GM19238 (cell line): Measurements from ENCODE around the gene ZFR.

ENCODE experiments used
- DNase-seq: peaks from one replicate; pipeline ENCODE4 v3.0.0; 2011; ENCODE audit warnings: low spot score; ENCODE audit not compliant: insufficient read length

The ZFR gene

DNA sequence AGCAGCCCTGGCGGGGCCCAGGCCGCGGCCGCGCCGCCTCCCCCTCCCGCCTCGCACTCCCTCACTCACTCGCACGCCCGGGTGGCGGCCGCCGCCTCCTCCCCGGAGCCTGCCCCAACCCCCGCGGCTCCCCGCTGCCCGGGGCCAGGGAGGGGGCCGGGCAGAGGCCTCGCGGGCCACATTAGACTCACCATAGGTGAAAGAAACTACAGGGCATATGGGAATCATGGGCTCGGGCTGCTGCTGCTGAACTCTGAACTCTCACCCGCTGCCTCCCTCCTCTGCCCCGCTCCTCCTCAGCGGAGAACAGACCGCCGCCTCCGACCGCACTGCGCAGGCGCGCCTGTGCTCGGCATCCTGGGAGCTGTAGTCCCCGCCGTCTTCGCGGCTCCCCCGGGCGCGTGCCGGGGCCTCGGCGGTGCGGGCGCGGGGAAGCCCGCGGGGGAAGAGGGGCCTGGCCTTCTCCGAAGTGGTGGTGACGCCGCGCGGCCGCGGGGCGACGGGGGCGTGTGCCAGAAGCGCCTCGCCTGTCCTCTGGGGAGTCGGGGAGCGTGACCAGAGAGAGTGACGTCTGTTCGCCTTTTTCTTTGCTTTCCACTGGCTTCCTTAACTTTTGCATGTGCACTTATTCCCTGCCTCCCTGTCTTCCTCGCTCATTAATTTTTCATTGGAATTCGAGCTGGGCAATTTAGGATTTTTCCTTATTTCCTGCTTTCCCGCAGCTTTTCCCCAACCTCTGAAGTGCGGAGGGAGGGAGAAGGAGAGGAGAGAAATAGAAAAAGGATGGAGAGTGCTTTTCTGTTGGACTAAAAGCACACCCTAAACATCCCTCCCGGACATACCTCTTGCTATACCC lies at the start of gene ZFR:
Gene ZFR (minus strand): TSS at position 310 of the 856 bp plus-strand sequence. CDS start 82 bp downstream, at position 228.
- peak; percentile 94 for DNase-seq

DNA sequence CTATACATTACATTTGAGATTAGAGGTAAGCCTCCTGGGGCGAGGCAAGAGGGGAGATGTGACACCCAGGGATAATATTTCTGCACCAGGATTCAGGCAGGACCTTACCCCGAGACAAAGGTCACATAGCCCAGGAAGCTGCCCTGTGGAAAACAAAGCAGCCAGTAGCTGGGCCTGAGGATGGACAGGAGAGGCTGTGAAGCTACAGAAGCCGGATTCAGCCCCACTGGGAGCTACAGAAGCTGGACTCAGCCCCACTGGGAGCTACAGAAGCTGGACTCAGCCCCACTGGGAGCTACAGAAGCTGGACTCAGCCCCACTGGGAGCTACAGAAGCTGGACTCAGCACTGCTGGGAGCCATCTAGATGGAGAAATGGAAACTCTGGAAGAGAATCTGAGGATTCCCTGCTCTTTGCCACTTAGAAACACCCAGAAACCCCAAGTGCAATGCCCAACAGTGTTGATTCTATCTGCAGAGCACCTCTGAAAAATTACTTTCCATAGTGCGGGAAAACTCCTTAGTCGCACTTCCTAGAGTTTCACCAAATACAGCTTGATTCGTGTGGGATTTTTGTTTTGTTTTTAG lies 46.5 kb upstream of the ZFR start:
- DNase-seq = no peak

DNA sequence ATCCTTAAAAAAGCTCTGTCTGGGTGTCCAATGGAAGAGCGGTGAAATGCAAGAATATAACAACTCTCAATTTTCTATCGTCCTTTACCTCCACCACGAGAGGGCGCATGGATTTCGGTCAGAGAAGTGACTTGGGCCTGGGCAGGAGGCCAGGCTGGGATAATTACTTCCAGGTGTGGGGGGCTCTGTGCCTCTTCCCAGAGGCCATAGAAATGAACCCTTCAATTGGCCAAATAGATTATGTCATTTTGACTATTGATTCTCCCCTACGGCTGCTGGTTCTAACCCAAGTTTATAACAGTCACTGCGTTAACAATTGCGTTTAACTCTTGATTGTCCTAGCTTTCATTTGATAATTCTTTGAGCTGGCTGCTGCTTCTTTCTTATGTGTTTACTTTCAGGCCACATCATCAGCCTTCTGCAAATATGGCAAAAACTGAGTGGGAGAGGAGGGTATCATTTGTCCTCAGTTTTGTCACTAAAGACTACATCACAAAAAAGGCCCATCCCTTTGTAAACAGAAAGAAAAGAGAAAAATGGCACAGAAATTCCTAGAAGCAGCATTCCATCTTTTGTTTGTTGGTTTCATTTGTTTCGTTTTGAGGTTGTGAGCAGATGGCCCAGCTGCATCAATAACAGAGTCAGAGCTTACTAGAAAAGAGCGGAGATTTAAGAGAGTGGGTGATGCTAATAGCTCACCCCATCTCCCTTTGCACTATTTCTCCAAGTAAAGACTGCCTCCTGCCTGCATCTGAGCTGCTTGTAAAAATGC lies 45.4 kb upstream of the ZFR start:
- peak; percentile 44 for DNase-seq

DNA sequence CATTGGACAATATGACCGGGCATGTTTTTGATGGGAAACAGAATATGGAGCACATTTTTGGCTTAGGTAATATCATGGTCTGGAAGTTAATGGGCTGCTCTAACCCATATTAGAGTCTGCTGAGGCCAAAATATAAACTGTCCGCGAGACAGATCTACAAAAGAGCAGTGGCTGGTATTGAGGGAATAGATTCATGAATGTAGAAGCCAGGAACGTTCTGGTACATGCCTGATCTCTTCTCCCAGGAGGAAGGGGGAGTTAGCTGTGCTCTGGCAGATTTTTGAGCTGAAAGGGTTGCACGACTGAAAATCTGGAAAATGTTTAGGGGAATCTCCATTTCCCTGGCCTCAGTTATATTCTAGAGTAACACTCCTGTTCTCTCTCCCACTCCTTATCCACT lies 42.9 kb upstream of the ZFR start:
- no peak for DNase-seq

DNA sequence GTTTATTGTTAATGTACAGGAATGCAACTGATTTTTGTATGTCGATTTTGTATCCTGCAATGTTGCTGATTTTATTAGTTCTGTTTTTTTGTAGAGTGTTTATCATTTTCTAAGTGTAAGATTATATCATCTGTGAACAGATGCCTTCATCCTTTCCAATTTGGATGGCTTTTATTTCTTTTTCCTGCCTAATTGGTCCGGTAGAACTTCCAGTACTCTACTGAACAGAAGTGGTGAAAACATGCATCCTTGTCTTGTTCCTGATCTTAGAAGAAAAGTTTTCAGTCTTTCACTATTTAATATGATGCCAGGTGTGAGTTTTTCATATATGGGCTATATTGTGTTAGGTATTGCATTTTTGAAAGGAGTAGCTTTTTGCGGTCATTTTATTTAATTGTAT lies 42.5 kb upstream of the ZFR start:
- DNase-seq = no peak

DNA sequence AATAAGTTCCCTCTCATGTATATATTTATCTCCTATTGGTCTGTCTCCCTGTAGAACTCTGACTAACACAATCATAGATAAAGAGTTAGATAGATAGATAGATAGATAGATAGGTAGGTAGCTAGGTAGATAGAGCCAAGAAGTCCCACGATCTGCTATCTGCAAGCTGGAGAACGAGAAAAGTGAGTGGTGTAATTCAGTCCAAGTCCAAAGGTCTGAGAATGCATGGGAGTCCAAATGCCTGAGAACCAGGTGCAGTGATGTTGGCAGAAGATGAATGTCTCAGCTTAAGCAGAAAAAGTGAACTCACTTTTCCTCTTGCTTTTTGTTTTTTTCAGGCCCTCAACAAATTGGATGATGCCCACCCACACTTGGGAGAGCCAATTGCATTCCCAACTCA lies 37.7 kb upstream of the ZFR start:
- no peak for DNase-seq

DNA sequence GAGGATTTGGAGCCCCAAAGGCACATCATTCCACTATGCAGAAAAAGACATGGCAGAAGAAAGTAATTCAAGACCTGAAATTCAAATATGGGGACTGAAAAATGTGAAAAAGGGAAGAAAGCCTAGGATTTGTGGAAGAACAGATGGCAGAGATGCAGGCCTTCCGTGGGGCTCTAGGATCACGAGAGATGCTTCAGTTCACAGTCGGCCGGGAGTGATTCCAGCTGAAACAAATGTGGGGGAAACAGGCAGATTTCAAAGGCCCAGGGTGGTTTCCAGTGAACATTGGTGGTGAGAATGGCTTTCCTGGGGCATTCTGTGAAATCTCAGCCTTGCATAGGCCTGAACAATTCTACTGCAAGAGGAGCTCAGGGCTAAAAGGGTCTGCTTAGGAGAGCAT lies 34.6 kb upstream of the ZFR start:
- no peak for DNase-seq

DNA sequence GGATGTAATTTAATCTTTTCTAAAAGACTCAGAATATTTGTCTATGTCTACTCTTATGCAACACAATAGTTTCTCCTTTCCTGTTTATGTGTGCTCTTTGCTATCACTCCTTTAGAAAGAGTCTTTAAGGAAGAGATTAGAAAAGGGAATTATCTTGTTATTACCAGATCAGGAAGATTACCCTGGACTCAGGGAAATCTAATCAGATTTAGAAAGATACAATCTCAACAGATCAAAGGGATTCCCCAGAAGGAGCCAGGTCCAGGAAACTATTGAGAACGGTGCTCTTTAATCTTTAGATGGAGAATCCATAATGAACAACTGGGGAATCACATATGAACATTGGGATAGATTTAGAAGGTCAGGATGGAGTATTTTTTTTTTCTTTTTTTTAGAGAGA lies 32.4 kb upstream of the ZFR start:
- no peak for DNase-seq

DNA sequence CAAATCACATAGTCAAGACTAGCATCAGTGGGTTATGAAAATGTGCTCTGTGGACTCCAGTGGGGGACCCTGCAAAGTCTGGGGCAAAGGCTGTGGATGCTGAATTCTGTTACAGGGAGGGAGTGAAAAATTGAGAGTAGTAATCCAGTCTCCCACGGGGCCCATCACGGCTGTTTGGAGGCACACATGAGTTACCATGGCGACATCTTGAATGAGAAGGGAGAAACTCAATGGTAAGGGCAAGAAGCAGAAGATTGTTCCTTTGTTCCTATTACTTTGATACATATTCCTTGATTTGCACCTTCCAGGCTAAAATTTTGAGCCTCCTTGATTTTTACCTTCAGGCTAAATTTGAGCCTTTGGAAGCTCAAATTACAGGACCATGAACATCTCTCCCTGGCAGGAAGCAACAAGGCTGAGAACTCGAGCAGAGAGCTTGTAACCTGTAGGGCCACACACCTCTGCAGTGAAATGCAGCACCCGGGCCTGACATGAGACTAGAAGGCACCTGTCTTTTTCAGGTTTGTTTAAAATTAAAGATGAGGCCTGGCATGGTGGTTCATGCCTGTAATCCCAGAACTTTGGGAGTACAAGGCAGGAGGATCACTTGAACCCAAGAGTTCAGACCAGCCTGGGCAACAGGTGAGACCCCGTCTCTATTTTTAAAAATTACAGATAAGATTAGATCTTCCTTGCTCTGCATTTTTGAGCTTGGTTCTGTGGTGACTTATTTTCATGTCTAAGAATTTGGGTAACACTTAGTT lies 31.0 kb upstream of the ZFR start:
- DNase-seq = no peak

DNA sequence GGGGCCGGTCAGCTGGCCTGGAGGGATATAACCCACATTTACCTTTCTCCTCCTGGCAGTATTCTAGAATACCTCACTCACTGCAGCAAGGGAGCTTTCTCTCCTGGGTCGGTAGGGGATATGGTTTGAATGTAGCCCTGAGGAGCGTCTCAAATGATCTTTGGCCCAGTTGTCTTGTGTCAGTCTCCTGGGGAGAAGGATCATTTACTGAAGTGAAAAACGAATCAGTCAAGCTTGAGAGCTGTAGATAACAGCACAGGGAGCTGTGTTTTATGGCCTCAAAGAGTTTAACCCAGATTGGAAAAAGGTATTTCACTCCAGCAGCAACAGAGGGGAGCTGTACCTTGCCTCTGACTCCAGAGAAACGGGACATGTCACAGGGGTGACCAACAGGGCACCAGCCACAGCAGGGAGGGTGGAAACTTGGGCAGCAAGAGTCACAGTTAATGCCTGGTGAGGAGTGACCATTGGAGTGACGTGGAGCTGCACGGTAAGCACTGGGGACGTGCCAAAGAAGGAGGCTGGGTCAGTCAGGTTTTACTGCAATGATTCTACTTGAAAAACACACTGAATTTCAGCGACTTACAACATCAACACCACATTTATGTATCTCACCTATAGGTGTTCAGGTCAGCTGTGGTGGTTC lies 29.8 kb upstream of the ZFR start:
- DNase-seq = no peak

DNA sequence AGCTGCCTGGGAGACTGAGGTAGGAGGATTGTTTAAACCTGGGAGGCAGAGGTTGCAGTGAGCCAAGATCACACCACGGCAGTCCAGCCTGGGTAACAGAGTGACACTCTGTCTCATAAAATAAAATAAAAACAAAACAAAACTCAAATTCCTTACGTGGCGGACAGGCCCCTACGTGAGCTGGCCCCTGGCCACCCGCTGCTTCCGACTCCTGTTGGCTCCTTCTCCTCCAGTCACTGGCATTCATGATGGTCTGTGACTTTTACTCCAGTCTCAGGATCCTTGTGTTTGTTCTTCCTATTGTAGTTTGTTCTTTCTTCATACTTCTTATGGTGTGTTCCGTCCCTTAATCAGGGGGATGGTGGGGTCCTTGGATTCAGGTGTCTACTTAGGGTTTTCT lies 28.5 kb upstream of the ZFR start:
- no peak for DNase-seq

DNA sequence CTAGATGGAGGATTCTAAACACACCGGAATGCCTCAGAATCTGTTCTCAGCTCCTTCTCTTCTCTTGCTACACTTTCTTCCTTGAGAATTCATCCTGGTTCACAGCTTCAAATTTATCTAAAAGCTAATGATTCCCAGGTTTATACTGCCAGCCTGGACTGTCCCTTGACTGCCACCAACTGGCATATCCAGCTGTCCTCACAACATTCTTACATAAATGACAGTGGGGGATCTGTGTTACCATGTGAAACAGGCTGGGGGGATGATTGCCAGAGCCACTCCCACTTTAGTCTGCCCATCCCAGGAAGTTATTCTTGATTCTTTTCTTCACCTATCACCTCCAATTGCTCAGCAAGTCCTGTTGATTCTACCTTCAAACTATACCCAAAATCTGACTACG lies 27.2 kb upstream of the ZFR start:
- no peak for DNase-seq

DNA sequence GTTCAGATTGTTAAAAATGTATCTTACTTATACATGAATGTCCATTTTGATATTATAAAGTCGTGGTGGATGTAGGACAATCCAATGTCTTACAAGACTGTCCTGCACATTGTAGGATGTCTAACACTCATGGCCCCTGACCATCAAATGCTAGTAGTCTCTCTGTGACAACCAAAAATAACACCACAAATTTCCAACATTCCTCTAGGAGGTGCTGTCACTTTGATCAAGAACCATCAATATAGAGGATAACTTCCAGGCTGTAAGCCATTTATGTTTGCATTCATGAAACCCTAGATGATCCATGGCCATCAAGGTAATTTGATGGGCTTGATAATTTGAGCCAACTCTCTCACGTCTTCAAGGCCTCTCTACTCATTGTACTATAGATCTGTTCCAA lies 20.5 kb upstream of the ZFR start:
- no peak for DNase-seq

DNA sequence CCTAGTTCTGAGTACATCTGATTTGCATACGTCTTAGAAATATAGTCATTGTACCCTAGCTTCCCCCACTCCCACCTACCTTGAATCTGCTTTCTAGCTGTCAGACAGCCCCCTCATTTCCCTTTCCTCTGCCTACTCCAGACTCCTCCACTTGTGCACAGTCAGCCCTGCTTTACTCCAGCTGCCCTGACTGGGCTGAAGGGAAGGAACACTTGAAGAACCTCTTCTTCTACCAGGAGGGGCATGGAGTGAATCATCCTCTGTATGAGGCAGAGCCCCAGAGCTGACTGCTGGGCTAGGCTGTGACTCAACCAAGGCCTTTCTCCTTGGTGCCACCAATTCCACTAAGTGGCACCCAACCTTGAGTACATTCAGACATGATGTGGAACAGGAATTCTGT lies 18.1 kb upstream of the ZFR start:
- DNase-seq = no peak

DNA sequence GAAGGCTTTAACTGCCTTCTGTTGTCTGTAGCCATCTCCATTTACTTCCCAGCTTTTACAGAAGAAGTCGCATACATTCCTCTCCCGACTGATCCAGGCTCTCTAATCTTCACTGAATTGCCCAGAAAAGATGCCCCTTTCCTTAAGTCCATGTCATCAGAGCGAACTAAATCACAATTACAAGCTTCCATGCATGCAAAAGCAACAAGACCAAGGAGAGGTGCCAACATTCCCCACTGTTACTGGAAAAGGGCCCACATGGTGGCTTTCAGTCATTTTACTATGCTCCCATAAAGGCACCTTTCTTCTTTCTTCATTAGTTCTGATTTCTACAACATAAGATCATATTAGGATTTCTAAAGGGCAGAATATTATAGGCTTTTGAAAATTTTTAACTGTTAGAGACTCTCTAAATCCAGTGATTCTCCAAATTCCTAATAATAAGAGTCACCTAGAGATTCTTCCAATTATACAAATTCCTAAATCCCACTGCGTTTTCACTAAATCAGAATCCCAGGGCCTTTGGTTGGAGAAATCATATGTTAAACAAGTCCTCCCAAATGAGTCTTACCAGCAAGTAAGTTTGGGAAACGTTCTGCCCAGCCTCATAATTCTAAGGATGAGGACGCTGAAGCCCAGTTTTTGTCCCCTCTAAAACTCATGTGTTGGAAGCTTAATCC lies 17.0 kb upstream of the ZFR start:
- no peak for DNase-seq

DNA sequence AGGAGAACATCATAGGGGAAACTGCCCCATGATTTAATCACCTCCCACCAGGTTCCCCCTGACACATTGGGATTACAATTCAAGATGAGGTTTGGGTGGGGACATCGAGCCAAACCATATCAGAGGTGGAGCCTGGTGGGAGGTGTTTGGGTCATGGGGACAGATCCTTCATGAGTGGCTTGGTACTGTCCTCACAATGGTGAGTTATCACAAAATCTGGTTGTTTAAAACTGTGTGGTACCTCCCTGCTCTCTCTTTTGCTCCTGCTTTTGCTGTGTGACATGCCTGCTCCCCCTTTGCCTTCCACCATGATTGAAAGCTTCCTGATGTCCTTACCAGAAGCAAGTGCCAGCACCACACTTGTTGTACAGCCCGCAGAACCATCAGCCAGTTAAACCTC lies 16.2 kb upstream of the ZFR start:
- no peak for DNase-seq

DNA sequence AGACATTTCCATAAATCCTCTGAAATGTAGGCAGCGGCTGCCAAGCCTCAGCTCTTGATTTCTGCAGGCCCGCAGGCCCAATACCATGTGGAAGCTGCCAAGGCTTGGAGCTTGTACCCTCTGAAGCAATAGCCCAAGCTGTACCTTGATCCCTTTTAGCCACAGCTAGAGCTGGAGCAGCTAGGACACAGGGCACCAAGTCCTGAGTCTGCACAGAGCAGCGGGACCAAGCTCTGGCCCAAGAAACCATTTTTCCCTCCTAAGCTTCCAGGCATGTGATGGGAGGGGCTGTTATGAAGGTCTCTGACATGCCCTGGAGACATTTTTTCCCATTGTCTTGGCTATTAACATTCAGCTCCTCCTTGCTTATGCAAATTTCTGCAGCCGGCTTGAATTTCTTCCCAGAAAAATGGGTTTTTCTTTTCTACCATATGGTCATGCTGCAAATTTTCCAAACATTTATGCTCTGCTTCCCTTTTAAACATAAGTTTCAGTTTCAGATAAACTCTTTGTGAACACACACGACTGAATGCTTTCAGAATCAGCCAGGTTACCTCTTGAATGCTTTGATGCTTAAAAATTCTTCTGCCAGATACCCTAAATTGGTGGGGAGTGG lies 14.4 kb upstream of the ZFR start:
- no peak for DNase-seq

DNA sequence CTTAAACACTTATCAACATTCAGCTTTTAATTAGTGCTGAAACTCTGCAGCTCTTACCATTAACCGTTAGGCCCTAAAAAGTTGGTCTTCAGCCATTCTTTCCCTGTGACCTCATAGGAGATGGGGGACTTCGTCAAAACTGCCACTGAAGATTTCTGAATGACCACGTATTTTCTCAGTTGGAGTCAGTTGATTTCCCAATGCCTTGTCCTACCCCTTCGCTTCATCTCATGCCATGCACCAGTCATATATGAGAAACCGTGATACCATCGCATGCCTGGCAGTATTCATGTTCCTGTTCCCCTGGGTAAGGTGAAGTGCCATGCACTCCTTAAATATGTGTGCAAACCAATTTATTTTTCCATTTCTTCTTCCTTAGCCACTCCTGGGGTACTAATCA lies 10.8 kb upstream of the ZFR start:
- DNase-seq = no peak

DNA sequence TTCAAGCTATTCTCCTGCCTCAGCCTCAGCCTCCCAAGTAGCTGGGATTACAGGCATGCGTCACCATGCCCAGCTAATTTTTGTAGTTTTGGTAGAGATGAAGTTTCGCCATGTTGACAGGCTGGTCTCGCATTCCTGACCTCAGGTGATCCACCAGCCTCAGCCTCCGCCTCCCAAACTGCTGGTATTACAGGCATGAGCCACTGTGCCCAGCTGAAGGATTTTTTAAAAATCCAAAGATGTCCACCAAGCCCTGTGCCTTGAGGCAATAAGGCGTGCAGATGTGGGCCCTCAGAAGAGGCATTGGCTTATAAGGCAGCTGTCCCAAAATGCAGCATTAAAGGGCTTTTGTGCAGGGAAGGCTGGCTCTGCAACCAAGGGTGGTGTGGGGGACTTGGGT lies 10.3 kb upstream of the ZFR start:
- no peak for DNase-seq

DNA sequence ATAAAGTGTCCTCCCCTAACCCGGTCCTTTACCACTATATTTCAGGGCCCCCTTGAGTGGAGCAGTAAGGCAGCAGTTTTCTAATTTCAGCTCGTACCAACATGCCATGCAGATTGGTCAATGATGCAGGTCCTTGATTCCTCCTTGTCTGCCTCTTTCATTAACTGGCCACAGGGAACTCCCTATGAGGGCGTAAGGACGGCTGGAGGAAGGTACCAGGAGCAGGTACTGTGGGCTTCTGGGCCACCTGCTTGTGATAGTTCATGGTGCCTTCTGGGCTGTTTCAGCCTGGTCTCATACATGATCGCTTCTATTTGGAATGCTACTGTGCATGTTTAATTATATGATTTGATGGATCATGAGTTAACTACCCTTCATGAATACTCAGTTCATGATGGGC lies 9.4 kb upstream of the ZFR start:
- no peak for DNase-seq
